Measurements from ENCODE around the gene ANAPC5.

Gene ANAPC5

DNA sequence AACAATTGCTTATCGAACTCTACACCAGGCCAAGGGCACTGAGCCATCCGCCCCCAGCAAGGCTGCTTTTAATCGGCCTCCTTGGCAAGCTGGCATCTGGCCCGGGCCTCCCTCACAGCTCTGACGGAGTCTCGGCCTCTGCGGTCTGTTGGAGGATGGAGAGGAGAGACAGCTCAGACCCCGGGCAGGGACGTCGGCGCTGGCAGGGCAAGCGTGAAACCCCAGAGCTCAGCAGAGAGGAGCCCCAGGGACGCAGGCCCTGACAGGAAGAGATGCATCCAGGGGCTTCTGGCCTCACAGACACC, 73.2 kb downstream of the ANAPC5 start:
- Histone ChIP-seq H3K36me3 (ENCODE audit: insufficient read depth, low read length) (no peaks in the 10 kb centered on the region), H3K9me3 (ENCODE audit: control insufficient read depth, insufficient read depth, low read length) (no peaks in the 10 kb centered on the region), H3K9ac (ENCODE audit: low read depth, low read length) (no peak overlapping the region), H3K4me1 (ENCODE audit: insufficient read depth, low read length) (no peaks in the 10 kb centered on the region; the same call in 1 of the 2 replicates)

DNA sequence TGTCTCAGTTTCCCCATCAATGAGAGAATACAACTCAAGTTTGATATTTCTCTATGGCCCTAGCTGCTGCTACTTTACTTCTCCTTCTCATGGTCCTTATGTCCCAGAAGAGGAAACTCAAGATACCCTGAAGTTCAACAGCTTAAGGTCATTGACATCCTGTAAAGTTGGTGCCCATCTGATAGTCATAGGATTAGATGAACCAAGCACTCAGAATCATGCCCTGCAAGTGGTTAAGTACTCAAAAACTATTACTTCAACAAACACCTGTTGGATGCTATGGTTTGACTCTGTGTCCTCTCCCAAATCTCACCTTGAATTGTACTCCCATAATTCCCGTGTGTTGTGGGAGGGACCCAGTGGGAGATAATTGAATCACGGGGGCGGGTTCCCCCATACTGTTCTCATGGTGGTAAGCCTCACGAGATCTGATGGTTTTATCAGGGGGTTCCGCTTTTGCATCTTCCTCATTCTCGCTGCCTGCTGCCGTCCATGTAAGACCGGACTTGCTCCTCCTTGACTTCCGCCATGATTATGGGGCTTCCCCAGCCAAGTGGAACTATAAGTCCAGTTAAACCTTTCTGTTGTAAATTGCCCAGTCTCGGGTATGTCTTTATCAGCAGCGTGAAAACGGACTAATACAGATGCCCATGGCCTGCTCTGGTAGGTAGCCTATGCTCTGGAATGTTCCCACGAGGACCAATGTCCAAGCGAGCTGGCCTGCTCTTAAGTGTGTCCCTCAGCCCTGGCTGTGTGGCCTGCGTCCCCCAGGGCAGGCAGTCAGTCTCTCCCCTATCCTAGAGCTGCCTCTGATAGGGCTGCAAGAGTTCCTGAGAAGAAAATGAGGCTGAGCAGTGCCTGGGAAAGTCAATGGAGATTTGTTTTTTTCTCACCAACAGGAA, 73.8 kb downstream of the ANAPC5 start:
- H3K9me3 ChIP-seq (ENCODE audit: control insufficient read depth, insufficient read depth, low read length), result no peaks in the 10 kb centered on the region
- no peaks in the 10 kb centered on the region for H3K36me3 ChIP-seq (ENCODE audit: insufficient read depth, low read length)
- no peak overlapping the region for H3K9ac ChIP-seq (ENCODE audit: low read depth, low read length)
- no peaks in the 10 kb centered on the region; the same call in 1 of the 2 replicates for H3K4me1 ChIP-seq (ENCODE audit: insufficient read depth, low read length)

DNA sequence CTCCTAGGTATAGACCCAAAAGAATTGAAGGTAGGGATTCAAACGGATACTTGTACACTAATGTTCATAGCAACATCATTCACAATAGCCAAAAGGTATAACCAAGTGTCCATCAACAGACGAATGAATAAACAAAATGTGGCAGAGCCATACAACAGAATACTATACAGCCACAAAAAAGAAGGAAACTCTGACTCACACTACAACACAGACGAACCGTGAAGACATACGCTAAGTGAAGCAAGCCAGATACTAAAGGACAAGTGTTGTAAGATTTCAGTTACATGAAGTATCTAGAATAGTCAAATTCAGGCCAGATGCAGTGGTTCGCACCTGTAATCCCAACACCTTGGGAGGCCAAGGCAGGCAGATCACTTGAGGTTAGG, 74.8 kb downstream of the ANAPC5 start:
- Histone ChIP-seq H3K9me3 (ENCODE audit: control insufficient read depth, insufficient read depth, low read length) (no peaks in the 10 kb centered on the region), H3K36me3 (ENCODE audit: insufficient read depth, low read length) (no peaks in the 10 kb centered on the region), H3K4me1 (ENCODE audit: insufficient read depth, low read length) (no peaks in the 10 kb centered on the region; the same call in 1 of the 2 replicates), H3K9ac (ENCODE audit: low read depth, low read length) (no peak overlapping the region)

DNA sequence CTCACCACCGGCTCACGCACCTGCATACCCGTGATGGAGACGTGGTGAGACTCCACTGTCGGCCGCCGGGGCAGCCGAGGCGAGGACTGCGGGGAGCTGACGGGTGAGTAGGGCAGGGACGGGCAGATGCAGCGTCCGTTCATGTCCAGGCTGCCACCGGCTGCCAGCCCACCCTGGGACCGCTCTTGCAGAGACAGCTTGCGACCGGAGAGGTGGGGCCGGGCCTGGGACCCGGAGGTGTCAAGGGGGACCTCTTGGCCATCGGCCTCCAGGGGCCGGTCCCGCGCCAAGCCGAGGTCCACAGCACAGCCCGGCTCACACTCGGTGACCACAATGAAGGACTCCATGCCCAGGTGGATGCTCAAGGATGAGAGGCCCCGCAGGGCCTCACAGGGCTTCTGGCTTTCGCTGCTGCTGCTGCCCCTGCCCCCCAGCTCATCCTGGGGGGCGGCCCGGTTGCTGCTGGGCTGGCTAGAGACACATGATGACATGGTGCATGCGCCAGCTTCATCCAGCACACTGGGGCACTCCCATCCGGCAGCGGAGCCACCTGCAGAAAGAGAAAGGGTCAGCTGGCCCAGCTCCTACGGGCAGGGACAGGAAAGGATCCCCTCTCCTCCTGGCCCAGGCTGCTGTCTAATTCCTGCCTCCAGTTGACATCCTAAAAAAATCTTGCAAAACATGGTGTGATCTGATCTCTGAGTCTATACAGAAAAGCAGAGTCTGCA, 78.0 kb downstream of the ANAPC5 start:
- no peaks in the 10 kb centered on the region for H3K4me1 ChIP-seq (ENCODE audit: insufficient read depth, low read length)
- H3K9ac ChIP-seq (ENCODE audit: low read depth, low read length), result no peak overlapping the region
- no peaks in the 10 kb centered on the region for H3K36me3 ChIP-seq (ENCODE audit: insufficient read depth, low read length)
- H3K9me3 ChIP-seq (ENCODE audit: control insufficient read depth, insufficient read depth, low read length), result no peaks in the 10 kb centered on the region

DNA sequence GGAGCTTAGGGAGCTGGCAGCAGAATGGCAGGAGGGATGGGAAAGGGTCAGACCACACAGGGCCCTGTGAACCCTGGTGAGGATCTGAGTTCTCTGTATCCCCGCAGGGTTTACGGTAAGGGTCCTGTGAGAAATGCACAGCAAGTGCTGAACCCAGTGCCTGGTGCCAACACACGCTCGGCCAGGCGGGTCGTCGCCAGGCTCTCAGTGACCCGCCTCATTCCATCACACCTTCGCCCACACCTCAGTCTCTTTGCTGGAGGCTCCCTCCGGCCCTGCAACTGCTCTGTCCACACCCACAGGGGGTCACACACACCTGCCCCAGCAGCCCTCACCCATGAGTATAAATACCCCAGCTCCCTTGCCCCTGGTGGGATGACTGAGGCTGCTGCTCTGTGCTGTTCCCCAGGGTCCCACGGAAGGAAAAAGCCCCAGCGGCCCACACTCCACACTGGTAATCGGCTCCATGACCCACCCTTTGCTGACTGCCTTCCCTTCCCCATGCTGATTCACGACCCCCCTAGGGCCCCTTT, 78.8 kb downstream of the ANAPC5 start:
- no peaks in the 10 kb centered on the region for H3K9me3 ChIP-seq (ENCODE audit: control insufficient read depth, insufficient read depth, low read length)
- H3K9ac ChIP-seq (ENCODE audit: low read depth, low read length), result no peak overlapping the region
- no peaks in the 10 kb centered on the region for H3K4me1 ChIP-seq (ENCODE audit: insufficient read depth, low read length)
- H3K36me3 ChIP-seq (ENCODE audit: insufficient read depth, low read length), result peaks cover 4% of the 10 kb centered on the region; the same call in 1 of the 2 replicates

DNA sequence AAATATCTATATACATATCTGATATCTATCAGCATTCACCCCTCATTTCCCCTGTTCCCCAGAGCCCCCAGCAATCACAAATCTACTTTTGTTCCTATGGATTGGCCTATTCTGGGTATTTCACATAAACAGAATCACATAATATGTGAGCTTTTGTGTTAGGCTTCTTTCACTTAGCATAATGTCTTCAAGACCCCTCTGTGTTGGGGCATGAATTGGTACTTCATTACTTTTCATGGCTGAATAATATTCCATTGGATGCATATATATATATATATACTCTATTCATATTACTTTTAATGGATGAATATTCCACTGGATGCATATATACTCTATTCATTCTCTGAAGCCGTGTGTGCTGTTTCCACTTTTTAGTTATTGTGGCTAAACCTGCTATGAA, 84.4 kb downstream of the ANAPC5 start:
- Histone ChIP-seq H3K4me1 (ENCODE audit: insufficient read depth, low read length) (no peaks in the 10 kb centered on the region), H3K36me3 (ENCODE audit: insufficient read depth, low read length) (peaks cover 4% of the 10 kb centered on the region; the same call in 1 of the 2 replicates), H3K9ac (ENCODE audit: low read depth, low read length) (no peak overlapping the region), H3K9me3 (ENCODE audit: control insufficient read depth, insufficient read depth, low read length) (no peaks in the 10 kb centered on the region)

DNA sequence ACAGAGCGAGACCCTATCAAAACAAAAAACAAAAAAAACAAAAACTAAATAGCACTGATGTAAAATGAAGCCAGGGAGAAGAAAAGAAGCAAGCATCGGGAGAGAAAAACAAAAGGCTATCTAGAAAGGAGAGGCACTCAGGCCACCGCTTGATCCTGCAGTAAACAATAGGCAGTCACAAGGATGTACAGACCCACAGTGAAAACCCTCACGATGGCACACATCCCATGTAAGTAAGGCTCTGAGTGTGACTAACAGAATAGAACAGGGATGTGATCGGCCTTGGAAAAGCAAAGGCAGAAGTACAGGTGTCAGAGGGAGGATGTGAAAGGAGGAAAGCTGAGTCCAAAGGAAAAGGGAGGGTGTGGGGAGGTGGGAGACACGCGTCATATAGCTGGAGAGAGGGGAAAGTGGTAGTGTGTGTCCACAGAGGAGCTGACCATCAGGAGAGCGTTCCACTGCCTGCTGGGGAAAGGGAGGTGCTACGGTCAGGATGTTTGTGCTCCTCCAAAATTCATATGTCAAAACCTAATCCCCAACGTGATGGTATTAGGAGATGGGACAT, 87.2 kb downstream of the ANAPC5 start:
- H3K9me3 ChIP-seq (ENCODE audit: control insufficient read depth, insufficient read depth, low read length), result no peaks in the 10 kb centered on the region
- H3K36me3 ChIP-seq (ENCODE audit: insufficient read depth, low read length), result peaks cover 5% of the 10 kb centered on the region; the same call in 1 of the 2 replicates
- H3K9ac ChIP-seq (ENCODE audit: low read depth, low read length), result no peak overlapping the region
- no peaks in the 10 kb centered on the region for H3K4me1 ChIP-seq (ENCODE audit: insufficient read depth, low read length)

DNA sequence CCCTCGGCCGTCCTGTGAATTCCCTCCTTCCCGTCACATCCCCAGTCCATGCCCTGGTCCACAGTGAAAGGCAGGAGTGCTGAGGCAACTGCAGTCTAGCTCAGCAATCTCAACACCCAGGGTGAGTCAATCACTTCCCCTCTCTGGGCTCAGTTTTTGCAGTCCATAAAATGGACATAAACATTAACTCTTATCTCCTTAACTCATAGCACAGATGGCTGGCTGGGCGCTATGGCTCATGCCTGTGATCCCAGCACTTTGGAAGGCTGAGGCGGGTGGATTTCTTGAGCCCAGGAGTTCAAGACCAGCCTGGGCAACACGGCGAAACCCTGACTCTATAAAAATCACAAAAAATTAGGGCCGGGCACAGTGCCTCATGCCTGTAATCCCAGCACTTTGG, 88.1 kb downstream of the ANAPC5 start:
- H3K9ac ChIP-seq (ENCODE audit: low read depth, low read length), result no peak overlapping the region
- no peaks in the 10 kb centered on the region for H3K9me3 ChIP-seq (ENCODE audit: control insufficient read depth, insufficient read depth, low read length)
- H3K4me1 ChIP-seq (ENCODE audit: insufficient read depth, low read length), result no peaks in the 10 kb centered on the region
- H3K36me3 ChIP-seq (ENCODE audit: insufficient read depth, low read length), result peaks cover 9% of the 10 kb centered on the region; the same call in 1 of the 2 replicates

DNA sequence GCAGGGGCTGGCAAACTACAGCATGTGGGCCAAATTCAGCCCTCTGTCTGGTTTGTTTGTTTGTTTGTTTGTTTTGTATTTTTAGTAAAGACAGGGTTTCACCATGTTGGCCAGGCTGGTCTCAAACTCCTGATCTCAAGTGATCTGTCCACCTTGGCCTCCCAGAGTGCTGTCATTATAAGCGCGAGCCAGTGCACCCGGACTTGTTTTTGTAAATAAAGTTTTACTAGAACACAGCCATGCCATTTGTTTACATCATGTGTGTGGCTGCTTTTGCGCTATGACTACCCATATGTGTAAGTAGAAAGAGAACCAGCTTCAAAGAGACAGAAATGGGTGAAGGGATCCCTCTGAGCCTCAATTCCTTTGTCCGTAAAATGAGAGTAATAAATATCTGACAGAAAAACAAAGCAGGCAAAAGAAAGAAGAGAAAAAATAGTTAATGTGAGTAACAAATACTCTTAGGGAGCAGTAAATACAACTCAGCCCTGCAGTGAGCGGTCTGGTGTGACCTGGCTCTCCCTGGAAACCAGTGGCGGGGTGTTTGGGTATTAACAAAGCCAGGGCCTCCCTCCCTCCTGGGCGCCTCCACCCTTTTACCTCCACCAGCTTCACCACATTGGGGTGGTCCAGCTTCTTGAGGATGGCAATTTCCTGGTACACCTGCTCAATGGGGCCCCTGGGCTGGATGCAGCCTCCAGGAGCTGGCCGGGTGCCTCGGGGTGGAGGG, 88.8 kb downstream of the ANAPC5 start:
- Histone ChIP-seq H3K4me1 (ENCODE audit: insufficient read depth, low read length) (no peaks in the 10 kb centered on the region), H3K36me3 (ENCODE audit: insufficient read depth, low read length) (peaks cover 5% of the 10 kb centered on the region; the same call in 1 of the 2 replicates), H3K9me3 (ENCODE audit: control insufficient read depth, insufficient read depth, low read length) (no peaks in the 10 kb centered on the region), H3K9ac (ENCODE audit: low read depth, low read length) (no peak overlapping the region)

DNA sequence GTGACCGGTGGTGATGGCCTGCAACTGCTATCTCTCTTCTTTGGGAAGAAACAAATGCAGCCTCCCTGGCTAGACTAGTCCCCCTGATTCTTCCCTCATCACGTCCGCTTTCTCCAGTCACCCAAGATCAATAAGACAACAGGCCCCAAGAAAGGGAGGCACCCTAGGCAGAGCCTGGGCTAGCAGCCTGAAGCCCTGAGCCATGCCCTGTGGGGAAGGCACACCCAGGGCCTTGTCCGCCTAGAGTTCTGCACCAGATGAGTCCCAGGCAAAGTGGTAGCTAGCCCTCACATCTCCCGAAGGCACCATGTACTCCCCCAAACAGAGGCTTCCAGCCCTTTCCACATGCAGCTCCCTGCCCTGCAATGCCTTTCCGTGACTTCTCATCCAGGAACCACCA, 90.8 kb downstream of the ANAPC5 start:
- Histone ChIP-seq H3K9ac (ENCODE audit: low read depth, low read length) (no peak overlapping the region), H3K9me3 (ENCODE audit: control insufficient read depth, insufficient read depth, low read length) (no peaks in the 10 kb centered on the region), H3K36me3 (ENCODE audit: insufficient read depth, low read length) (peaks cover 5% of the 10 kb centered on the region; the same call in 1 of the 2 replicates), H3K4me1 (ENCODE audit: insufficient read depth, low read length) (no peaks in the 10 kb centered on the region)

DNA sequence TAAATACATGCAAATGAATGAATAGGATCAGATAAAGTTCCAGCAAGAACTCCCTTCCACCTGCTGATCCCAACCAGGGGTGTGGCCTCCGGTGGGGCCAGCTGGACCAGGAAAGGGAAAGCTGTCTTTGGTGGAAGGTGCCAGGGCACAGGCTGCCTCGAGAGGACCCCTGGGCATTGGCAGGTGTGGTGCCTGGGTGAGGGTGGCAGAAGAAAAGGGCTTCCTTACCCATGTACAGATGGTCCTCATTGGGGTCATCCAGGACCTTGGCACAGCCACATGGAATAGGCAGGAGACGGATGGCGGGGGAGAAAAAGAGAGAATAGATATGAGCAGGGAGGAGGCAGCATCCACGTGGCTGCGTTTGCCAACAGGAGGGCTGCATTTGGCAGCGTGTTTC, 92.1 kb downstream of the ANAPC5 start:
- H3K9ac ChIP-seq (ENCODE audit: low read depth, low read length), result no peak overlapping the region
- H3K9me3 ChIP-seq (ENCODE audit: control insufficient read depth, insufficient read depth, low read length), result no peaks in the 10 kb centered on the region
- peaks cover 5% of the 10 kb centered on the region; the same call in 1 of the 2 replicates for H3K36me3 ChIP-seq (ENCODE audit: insufficient read depth, low read length)
- H3K4me1 ChIP-seq (ENCODE audit: insufficient read depth, low read length), result no peaks in the 10 kb centered on the region

DNA sequence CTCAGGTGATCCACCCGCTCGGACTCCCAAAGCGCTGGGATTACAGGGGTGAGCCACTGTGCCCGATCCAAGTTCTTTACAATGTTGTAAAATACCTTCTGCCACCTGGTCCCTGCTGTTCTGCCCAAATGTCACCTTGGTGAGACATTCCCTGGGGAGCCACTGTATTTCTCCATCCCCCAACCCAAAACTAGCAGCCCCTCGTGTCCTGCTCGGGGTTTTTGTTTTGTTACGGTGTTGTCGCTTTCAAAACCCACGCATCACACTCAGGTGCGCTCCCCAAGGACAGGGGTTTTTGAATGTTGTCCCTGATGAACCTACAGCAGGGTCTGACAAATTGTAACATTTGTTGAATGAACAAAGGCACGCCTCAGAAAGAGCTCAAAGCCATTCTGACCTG, 93.1 kb downstream of the ANAPC5 start:
- no peaks in the 10 kb centered on the region for H3K9me3 ChIP-seq (ENCODE audit: control insufficient read depth, insufficient read depth, low read length)
- H3K36me3 ChIP-seq (ENCODE audit: insufficient read depth, low read length), result peaks cover 5% of the 10 kb centered on the region; the same call in 1 of the 2 replicates
- no peak overlapping the region for H3K9ac ChIP-seq (ENCODE audit: low read depth, low read length)
- no peaks in the 10 kb centered on the region for H3K4me1 ChIP-seq (ENCODE audit: insufficient read depth, low read length)
